Transverse colon (tissue), 4 donors: ENCODE data around the gene DDX42. TPM values are rescaled to one million over a fixed set of nuclear protein-coding genes. Genes with fewer than 3 reads are reported as not detected.

ENCODE experiments used
- DNase-seq: peaks from one replicate; pipeline ENCODE4 v3.0.0-alpha.2; 2019
- H3K27ac ChIP-seq, 4 donors: fragments of 200-600 bp; sonication (generic); 2 replicates each; pipeline ENCODE4 v1.5.1; 2016 to 2018; ENCODE audit warnings: inconsistent platforms in 4 of 4
- H3K27me3 ChIP-seq: fragments of 200-600 bp; sonication (generic); 2 replicates; pipeline ENCODE4 v1.5.1; 2017; ENCODE audit warnings: inconsistent platforms
- H3K36me3 ChIP-seq, 4 donors: fragments of 200-600 bp; sonication (generic); 2 replicates each; pipeline ENCODE4 v1.5.1; 2017 to 2019; ENCODE audit warnings: inconsistent platforms in 4 of 4
- H3K4me1 ChIP-seq, 4 donors: fragments of 200-600 bp; sonication (generic); 2 replicates each; pipeline ENCODE4 v1.5.1; 2017 to 2020; ENCODE audit warnings: inconsistent platforms in 4 of 4
- H3K4me3 ChIP-seq, 4 donors: fragments of 200-600 bp; sonication (generic); 1 replicate in 1 of 4; 2 replicates in 3 of 4; pipeline versions ENCODE4 v1.5.1 to v1.6.1; 2017 to 2019; ENCODE audit warnings: inconsistent platforms in 4 of 4
- H3K9me3 ChIP-seq, 2 donors: fragments of 200-600 bp; sonication (generic); 2 replicates each; pipeline ENCODE4 v1.5.1; 2017 to 2019; ENCODE audit warnings: inconsistent platforms in 2 of 2
- EP300 ChIP-seq: sonication (generic); formaldehyde crosslinking; IDR thresholded peaks from one replicate; pipeline ENCODE4 v1.6.1; 2017; ENCODE audit warnings: antibody characterized with exemption, low read depth
- POLR2A ChIP-seq: fragments of 450-650 bp; IDR thresholded peaks from one replicate; pipeline ENCODE4 v1.6.1; 2016; ENCODE audit warnings: antibody characterized with exemption, mild to moderate bottlenecking, moderate library complexity
- POLR2AphosphoS5 ChIP-seq, 3 donors: sonication (generic); formaldehyde crosslinking; IDR thresholded peaks; one replicate each; pipeline ENCODE4 v1.6.1; 2016; ENCODE audit warnings: antibody characterized with exemption in 3 of 3
- WGBS, 2 donors: methylation state at CpG; one replicate each; pipeline ENCODE4 v1.1.5; 2018; ENCODE audit warnings: low coverage in 1 of 2; 5-methylcytosine and 5-hydroxymethylcytosine counted together
- in situ Hi-C, 4 donors: fragments of 200-750 bp; cut with MboI; loops; one replicate each; pipeline versions ENCODE4 v1.15.0 to v1.15.1; 2017; ENCODE audit warnings: low sequenced_read_pairs in 3 of 4, low pct_ligation_motif_present in 1 of 4, low pct_unique_long_range_greater_than_20kb in 1 of 4
- intact Hi-C: fragments of 100-400 bp; cut with DNase I; formaldehyde crosslinking; loops from one replicate; pipeline ENCODE4 v1.15.1; 2023; ENCODE audit warnings: low total_unique reads
- total RNA-seq, 4 donors: library from RNA; depleted of rRNA; stranded (reverse); fragments of >200 nt; gene quantifications; one replicate each; pipeline ENCODE4 v1.1.0, GENCODE V29; 2016
- TF ChIP-seq, protein P1 (sequence below), 5 experiments: fragments of 200-600 bp in 3 of 5; fragments of 450-650 bp in 2 of 5; sonication (generic) in 3 of 5; IDR thresholded peaks; 1 replicate in 2 of 5; 2 replicates in 3 of 5; pipeline ENCODE4 v1.5.1; 2016 to 2017; ENCODE audit warnings: antibody characterized with exemption in 5 of 5, inconsistent platforms in 3 of 5, mild to moderate bottlenecking in 2 of 5, moderate library complexity in 1 of 5

The DDX42 gene, protein sequence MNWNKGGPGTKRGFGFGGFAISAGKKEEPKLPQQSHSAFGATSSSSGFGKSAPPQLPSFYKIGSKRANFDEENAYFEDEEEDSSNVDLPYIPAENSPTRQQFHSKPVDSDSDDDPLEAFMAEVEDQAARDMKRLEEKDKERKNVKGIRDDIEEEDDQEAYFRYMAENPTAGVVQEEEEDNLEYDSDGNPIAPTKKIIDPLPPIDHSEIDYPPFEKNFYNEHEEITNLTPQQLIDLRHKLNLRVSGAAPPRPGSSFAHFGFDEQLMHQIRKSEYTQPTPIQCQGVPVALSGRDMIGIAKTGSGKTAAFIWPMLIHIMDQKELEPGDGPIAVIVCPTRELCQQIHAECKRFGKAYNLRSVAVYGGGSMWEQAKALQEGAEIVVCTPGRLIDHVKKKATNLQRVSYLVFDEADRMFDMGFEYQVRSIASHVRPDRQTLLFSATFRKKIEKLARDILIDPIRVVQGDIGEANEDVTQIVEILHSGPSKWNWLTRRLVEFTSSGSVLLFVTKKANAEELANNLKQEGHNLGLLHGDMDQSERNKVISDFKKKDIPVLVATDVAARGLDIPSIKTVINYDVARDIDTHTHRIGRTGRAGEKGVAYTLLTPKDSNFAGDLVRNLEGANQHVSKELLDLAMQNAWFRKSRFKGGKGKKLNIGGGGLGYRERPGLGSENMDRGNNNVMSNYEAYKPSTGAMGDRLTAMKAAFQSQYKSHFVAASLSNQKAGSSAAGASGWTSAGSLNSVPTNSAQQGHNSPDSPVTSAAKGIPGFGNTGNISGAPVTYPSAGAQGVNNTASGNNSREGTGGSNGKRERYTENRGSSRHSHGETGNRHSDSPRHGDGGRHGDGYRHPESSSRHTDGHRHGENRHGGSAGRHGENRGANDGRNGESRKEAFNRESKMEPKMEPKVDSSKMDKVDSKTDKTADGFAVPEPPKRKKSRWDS
- 100 to 1,000 TPM in 2 of 4 donors, 10 to 100 TPM in 2; 71.8 to 129 (median 99.4) TPM for total RNA-seq

DNA sequence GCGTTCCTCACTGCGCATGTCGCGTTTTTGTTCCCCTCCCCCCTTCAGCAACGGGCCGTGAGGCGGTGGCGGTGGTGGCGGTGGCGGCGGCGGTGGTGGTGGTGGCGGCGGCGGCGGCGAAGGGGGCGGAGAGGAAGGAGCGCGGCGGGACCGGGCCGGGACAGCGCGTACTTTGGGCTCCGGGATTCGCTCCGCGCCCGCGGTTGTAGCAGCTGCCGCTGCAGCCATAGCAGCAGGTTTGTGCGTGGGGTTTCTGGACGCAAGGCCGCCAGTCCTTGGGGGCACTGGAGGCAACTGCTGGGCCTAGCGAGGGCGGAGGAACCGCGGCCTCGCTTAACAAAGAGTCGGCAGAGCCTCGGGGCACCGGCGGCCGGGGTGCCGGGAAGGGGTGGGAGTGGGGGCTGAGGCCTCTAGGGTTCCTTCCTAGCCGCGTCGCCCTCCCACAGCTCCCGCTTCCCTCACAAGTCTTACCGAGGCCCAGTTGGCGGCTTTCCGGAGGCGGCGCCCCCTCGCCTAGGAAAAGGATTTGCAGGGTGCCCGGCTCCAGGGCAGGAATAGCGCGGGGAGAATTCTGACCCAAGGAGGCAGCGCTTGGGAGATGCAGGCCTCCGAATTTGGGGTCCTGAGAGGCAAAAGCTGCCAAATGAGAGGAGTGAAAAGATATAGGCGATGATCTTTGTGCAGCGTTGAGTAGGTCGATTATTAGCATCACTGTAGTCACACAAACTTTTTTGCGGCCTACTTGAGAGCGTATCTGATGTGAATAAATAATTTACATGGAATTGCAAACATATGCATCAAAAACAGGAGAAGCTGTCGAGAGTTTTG lies at the start of gene DDX42:
DDX42 (plus strand) TSS at position 30 of the 828 bp plus-strand sequence. CDS start 12,880 bp downstream, outside the sequence.
- Histone ChIP-seq H3K4me1 (peaks cover 15 to 37% (median 31%) of the 10 kb centered on the region in 4 donors), H3K36me3 (peaks cover 0 to 7% (median 0%) of the 10 kb centered on the region in 4 donors), H3K4me3 (peak within 1 kb of the TSS; percentile 82 to 96 (median 94)), H3K9me3 (no peaks in the 10 kb centered on the region), H3K27me3 (no peaks in the 10 kb centered on the region), H3K27ac (peak within 1 kb of the TSS; percentile 93 to 98 (median 96))
- 0% methylated on average over 4 to 50 of the region's 67 CpGs for WGBS, 2 donors
- intact Hi-C loops (loop anchor here (10.0 kb wide), 1 partner anchor 70 kb away; the partner anchor contains the start of gene SMARCD2), in situ Hi-C loops (no loop called here)
- DNase-seq: peak; percentile 94
- peak; percentile 62 for TF ChIP-seq POLR2A
- TF ChIP-seq, protein P1, sequence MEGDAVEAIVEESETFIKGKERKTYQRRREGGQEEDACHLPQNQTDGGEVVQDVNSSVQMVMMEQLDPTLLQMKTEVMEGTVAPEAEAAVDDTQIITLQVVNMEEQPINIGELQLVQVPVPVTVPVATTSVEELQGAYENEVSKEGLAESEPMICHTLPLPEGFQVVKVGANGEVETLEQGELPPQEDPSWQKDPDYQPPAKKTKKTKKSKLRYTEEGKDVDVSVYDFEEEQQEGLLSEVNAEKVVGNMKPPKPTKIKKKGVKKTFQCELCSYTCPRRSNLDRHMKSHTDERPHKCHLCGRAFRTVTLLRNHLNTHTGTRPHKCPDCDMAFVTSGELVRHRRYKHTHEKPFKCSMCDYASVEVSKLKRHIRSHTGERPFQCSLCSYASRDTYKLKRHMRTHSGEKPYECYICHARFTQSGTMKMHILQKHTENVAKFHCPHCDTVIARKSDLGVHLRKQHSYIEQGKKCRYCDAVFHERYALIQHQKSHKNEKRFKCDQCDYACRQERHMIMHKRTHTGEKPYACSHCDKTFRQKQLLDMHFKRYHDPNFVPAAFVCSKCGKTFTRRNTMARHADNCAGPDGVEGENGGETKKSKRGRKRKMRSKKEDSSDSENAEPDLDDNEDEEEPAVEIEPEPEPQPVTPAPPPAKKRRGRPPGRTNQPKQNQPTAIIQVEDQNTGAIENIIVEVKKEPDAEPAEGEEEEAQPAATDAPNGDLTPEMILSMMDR (IDR thresholded peaks at IDR 0.05): no peak
- TF ChIP-seq EP300: no peak
- peak in 2 of 3 donors; percentile 78 to 92 for TF ChIP-seq POLR2AphosphoS5 (IDR thresholded peaks at IDR 0.05)

DNA sequence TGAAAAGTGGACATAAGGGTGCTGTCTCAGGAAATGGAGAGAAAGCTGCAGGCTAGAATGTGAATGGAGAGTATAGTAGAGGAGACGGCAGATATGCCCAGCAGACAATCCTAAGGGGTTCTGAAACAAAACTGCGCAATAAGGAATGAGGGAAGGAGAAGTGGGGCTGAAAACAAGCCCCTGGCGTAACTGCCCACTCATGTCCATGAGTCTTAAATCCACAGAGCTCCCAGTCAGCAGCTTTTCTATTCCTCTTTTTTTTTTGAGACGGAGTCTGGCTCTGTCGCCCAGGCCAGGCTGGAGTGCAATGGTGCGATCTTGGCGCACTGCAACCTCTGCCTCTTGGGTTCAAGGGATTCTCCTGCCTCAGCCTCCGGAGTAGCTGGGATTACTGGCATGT lies 38.3 kb upstream of the DDX42 start:
- in situ Hi-C loops (no loop called here), intact Hi-C loops (no loop called here)
- Histone ChIP-seq H3K9me3 (no peaks in the 10 kb centered on the region), H3K27ac (no peak overlapping the region), H3K4me3 (no peak overlapping the region), H3K4me1 (peaks cover 0 to 15% (median 6%) of the 10 kb centered on the region in 4 donors), H3K27me3 (no peaks in the 10 kb centered on the region), H3K36me3 (peaks cover 0 to 5% (median 0%) of the 10 kb centered on the region in 4 donors)
- WGBS, 2 donors: 93 to 96% methylated on average over 5 to 8 of the region's 8 CpGs
- no peak for DNase-seq
- TF ChIP-seq POLR2A: no peak
- no peak for TF ChIP-seq POLR2AphosphoS5 (IDR thresholded peaks at IDR 0.05)
- TF ChIP-seq, protein P1 (IDR thresholded peaks at IDR 0.05): no peak
- TF ChIP-seq EP300: no peak

DNA sequence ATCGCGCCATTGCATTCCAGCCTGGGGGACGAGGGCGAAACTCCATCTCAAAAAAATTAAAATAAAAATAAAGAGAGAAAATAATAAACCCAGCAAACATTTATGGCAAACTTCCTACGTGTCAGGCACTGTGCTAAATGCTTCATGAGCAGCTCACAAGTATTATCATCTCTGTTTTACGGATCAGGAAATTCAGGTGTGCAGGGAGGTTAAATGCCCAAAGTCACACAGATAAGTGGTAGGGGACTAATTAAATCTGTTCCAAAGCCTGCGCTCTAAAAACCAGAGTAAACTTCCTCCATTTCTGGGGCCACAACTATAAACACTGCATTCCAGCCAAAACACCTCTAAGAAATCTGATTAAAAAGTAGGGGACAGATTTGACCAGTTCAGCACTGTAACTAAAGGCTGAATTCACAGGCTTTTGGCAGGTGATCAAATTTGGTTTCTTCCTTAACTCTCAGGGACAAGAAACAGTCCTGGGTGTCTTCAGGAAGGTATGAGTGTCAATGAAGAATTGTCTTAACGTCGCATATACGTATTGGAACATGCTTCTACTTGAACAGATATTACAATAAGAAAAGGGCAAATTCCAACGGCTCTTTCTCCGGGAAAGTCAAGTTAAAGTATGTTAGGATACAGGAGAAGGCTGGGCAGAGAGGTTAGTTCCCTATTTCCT lies 33.4 kb upstream of the DDX42 start:
- H3K9me3 ChIP-seq: no peaks in the 10 kb centered on the region
- no peaks in the 10 kb centered on the region for H3K27me3 ChIP-seq
- TF ChIP-seq, protein P1 (IDR thresholded peaks at IDR 0.05): peak in 1 of 5 experiments; percentile 7
- TF ChIP-seq POLR2A: no peak
- peak overlapping the region; percentile 97 to 100 (median 99) for H3K27ac ChIP-seq
- no peak for DNase-seq
- peaks cover 0 to 3% (median under 1%) of the 10 kb centered on the region in 4 donors for H3K36me3 ChIP-seq
- intact Hi-C loops (no loop called here), in situ Hi-C loops (no loop called here)
- WGBS, 2 donors: 29 to 46% methylated on average over 10 to 12 of the region's 12 CpGs
- peak overlapping the region; percentile 77 to 99 (median 86) for H3K4me3 ChIP-seq
- H3K4me1 ChIP-seq: peaks cover 0 to 18% (median 7%) of the 10 kb centered on the region in 4 donors
